AG04449 (cell line): ENCODE measurements around the gene GNG11.

Source experiments
- CTCF ChIA-PET: fragments of 350-600 bp; formaldehyde crosslinking; extraction: SDS; loops from one replicate; lab custom pipeline; 2021; ENCODE audit warnings: antibody characterized with exemption; lab: Yijun Ruan, JAX
- POLR2A ChIA-PET: fragments of 400-600, 350-600 bp; formaldehyde crosslinking; extraction: SDS; loops from one replicate; lab custom pipeline; 2020; ENCODE audit warnings: antibody characterized with exemption, inconsistent platforms; lab: Yijun Ruan, JAX
- DNase-seq: peaks from one replicate; pipeline ENCODE4 v3.0.0-alpha.2; 2010; ENCODE audit warnings: low read depth, low spot score
- H3K4me3 ChIP-seq: 2 replicates; pipeline ENCODE4 v1.5.1; 2011; ENCODE audit warnings: low read depth, mild to moderate bottlenecking, control low read depth, low read length
- TF ChIP-seq, protein P1 (sequence below): IDR thresholded peaks from one replicate; pipeline ENCODE4 v1.5.1; 2011; ENCODE audit warnings: mild to moderate bottlenecking, moderate library complexity, low read length, control low read depth, inconsistent platforms; ENCODE audit not compliant: insufficient read depth; ENCODE audit errors: missing control alignments

GNG11 gene

GRCh38 chr7:93958216-93958615, 36.7 kb downstream of the GNG11 start:
- DNase-seq = no peak
- CTCF ChIA-PET = no interaction called here
- POLR2A ChIA-PET = no interaction called here
- TF ChIP-seq, protein P1, sequence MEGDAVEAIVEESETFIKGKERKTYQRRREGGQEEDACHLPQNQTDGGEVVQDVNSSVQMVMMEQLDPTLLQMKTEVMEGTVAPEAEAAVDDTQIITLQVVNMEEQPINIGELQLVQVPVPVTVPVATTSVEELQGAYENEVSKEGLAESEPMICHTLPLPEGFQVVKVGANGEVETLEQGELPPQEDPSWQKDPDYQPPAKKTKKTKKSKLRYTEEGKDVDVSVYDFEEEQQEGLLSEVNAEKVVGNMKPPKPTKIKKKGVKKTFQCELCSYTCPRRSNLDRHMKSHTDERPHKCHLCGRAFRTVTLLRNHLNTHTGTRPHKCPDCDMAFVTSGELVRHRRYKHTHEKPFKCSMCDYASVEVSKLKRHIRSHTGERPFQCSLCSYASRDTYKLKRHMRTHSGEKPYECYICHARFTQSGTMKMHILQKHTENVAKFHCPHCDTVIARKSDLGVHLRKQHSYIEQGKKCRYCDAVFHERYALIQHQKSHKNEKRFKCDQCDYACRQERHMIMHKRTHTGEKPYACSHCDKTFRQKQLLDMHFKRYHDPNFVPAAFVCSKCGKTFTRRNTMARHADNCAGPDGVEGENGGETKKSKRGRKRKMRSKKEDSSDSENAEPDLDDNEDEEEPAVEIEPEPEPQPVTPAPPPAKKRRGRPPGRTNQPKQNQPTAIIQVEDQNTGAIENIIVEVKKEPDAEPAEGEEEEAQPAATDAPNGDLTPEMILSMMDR = no peak
- no peak overlapping the region for H3K4me3 ChIP-seq

DNA sequence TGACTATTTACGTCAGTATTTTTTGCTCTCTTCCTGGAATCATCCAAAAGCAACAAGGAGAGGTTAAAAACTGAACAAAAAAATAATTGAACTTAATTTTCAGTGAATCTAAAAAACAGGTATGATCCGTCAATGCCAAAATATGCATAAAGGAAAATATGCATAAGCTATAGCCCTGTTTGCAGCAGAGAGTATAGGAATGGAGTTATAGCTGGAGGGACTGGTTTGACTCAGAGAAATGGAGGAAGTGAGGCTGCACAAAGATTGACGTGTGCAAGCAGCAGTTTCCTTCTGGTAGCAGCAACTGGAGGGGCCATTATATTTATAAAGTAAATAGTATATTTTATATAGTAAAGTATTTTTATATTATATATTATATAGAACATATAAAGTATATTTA, 37.1 kb downstream of the GNG11 start:
- no peak for DNase-seq
- TF ChIP-seq, protein P1 = no peak
- ChIA-PET CTCF (no interaction called here), POLR2A (no interaction called here)
- no peak overlapping the region for H3K4me3 ChIP-seq

DNA sequence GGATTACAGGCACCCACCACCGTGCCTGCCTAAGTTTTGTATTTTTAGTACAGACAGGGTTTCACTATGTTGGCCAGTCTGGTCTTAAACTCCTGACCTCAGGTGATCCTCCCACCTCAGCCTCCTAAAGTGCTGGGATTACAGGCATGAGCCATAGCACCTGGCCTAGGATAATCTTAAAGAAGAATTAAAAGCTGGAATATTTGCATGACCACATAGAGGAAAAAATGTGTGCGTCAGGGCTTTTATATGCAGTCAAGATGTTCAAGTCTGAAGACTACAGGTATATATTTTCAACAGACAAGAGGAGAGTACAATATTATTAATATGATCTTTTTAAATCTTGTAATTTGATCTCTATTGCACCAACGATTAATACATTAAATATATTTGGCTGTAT, 39.5 kb downstream of the GNG11 start:
- ChIA-PET CTCF (no interaction called here), POLR2A (no interaction called here)
- TF ChIP-seq, protein P1 = no peak
- no peak for DNase-seq
- no peak overlapping the region for H3K4me3 ChIP-seq

DNA sequence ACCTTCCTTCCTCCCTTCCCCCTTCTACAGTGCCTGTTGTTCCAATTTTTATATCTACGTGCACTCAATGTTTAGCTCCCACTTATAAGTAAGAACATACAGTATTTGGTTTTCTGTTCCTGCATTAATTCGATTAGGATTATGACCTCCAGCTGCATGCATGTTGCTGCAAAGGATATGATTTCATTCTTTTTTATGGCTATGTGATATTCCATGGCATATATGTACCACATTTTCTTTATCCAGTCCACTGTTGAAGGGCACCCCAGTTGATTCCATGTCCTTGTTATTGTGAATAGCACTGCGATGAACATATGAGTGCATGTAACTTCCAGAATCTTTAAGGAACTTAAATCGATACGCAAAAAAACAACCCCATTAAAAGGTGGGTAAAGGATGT, 42.7 kb downstream of the GNG11 start:
- no peak for DNase-seq
- no peak overlapping the region for H3K4me3 ChIP-seq
- CTCF ChIA-PET = interaction anchor here (1.0 kb wide), 1 partner anchor 61 kb away, joined by 3 read pairs; no protein-coding TSS in a partner anchor
- TF ChIP-seq, protein P1 = no peak
- POLR2A ChIA-PET = no interaction called here

GRCh38 chr7:93964813-93965212, 43.3 kb downstream of the GNG11 start:
- TF ChIP-seq, protein P1 = no peak
- H3K4me3 ChIP-seq = no peak overlapping the region
- ChIA-PET CTCF (interaction anchor here (0.8 to 1.0 kb wide), 2 partner anchors 16 to 62 kb away, joined by 3 read pairs; no protein-coding TSS in a partner anchor), POLR2A (no interaction called here)
- DNase-seq = no peak

DNA sequence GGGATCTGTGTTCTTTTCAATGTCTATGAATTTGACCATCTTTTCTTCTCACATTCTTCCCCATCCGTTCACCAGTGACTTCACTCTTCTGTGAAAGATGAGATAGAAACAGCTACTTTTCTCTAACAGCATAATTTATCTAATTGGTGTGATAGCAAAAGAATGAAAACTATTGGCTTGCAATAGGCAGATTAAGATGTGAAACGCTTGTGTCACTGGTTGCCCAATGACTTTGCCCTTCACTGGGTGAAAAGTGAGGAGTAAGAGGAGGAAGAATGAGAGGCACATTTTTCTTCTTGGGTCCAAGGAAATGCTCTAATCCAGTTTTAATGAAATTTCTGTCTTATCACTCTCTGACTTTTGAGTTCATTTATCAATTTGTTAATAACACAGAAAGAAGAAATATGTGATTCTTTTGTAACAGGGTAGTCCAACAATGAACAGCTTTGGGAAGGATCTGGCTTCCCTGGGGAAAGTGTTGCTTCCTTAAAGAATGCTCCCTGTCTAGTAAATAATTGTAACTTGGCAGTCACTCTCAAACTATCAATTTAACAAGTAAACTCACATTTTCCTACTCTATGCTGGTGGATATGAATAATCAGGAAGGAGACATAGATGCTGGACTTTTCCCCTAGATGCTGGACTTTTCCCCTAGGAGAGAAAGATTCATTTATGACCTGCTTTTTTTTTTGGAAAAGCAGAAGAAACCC, 47.5 kb downstream of the GNG11 start:
- ChIA-PET POLR2A (no interaction called here), CTCF (no interaction called here)
- DNase-seq = no peak
- no peak overlapping the region for H3K4me3 ChIP-seq
- TF ChIP-seq, protein P1 = no peak
